K562 (cell line): ENCODE measurements around the gene PGM2L1. TPM values are rescaled to one million over a fixed set of nuclear protein-coding genes. Genes with fewer than 3 reads are reported as not detected.

Experiments used
- ATAC-seq: fragments of 200-7000 bp; cut with Tn5 transposase; 3 replicates; pipeline ENCODE4 v1.9.1; 2020; ENCODE audit warnings: moderate library complexity
- BruUV-seq: library from RNA; stranded (reverse); fragments of 400-500 nt; replicated peaks from 2 replicates; lab custom pipeline; 2021; lab: Mats Ljungman, UMichigan
- CTCF ChIA-PET: fragments of 300-600 bp; formaldehyde crosslinking; extraction: SDS; loops from one replicate; lab custom pipeline; 2021; ENCODE audit warnings: low intra/inter-chr PET ratio; lab: Yijun Ruan, JAX
- POLR2A ChIA-PET: fragments of 300-600, 350-650 bp; sonication (Branson Sonifier 250); formaldehyde crosslinking; extraction: SDS; loops from one replicate; lab custom pipeline; 2021; ENCODE audit warnings: antibody characterized with exemption, inconsistent platforms; lab: Yijun Ruan, JAX
- DNase-seq, 4 experiments: peaks; one replicate each; pipeline versions ENCODE4 v3.0.0 to v3.0.0-alpha.2; 2011 to 2018; ENCODE audit warnings: low spot score in 3 of 4, mixed read lengths in 3 of 4; ENCODE audit errors: extremely low read depth in 1 of 4
- FAIRE-seq: peaks from 2 replicates; lab custom pipeline; 2011; peaks lifted over from hg19 to GRCh38; lab: Jason Lieb, UNC
- H2AFZ ChIP-seq: 2 replicates; pipeline ENCODE4 v1.6.0; 2011; ENCODE audit warnings: low read depth, low read length, control low read depth, inconsistent platforms
- H3K27ac ChIP-seq: fragments of 200-600 bp; 3 replicates; pipeline ENCODE4 v1.8.0; 2011; ENCODE audit warnings: low read depth, mild to moderate bottlenecking, control low read depth, inconsistent platforms, low read length, moderate library complexity, mixed read lengths; ENCODE audit errors: extremely low read depth
- H3K27me3 ChIP-seq, 2 experiments: fragments of 300-600 bp in 1 of 2; 2 replicates in 1 of 2; 3 replicates in 1 of 2; pipeline versions ENCODE4 v1.6.0 to v1.8.0; 2011; ENCODE audit warnings: inconsistent platforms in 2 of 2, low read length in 2 of 2, mild to moderate bottlenecking in 1 of 2, mixed read lengths in 1 of 2, moderate library complexity in 1 of 2; ENCODE audit not compliant: control insufficient read depth in 2 of 2, insufficient read depth in 2 of 2
- H3K36me3 ChIP-seq: fragments of 300-600 bp; 3 replicates; pipeline ENCODE4 v1.8.0; 2011; ENCODE audit warnings: mild to moderate bottlenecking, low read length, inconsistent platforms; ENCODE audit not compliant: control insufficient read depth, insufficient read depth
- H3K4me1 ChIP-seq, 2 experiments: fragments of 200-600 bp in 1 of 2; replicated peaks in 1 of 2; 2 replicates in 1 of 2; 3 replicates in 1 of 2; pipeline versions ENCODE4 v1.5.1 to v1.8.0; 2011; ENCODE audit warnings: inconsistent platforms in 2 of 2, low read length in 2 of 2, mild to moderate bottlenecking in 1 of 2, mixed read lengths in 1 of 2, moderate library complexity in 1 of 2; ENCODE audit not compliant: control insufficient read depth in 2 of 2, insufficient read depth in 2 of 2
- H3K4me2 ChIP-seq: 2 replicates; pipeline ENCODE4 v1.6.1; 2011; ENCODE audit warnings: low read length, control low read depth, inconsistent platforms, mixed read lengths; ENCODE audit not compliant: insufficient read depth
- H3K4me3 ChIP-seq: fragments of 200-600 bp; sonication (generic), shearing (Covaris generic); 2 replicates; pipeline ENCODE4 v1.5.1; 2016; ENCODE audit warnings: control low read depth, inconsistent platforms
- H3K79me2 ChIP-seq: fragments of 200-600 bp; 3 replicates; pipeline ENCODE4 v1.8.0; 2011; ENCODE audit warnings: low read length, inconsistent platforms; ENCODE audit not compliant: control insufficient read depth, insufficient read depth
- H3K9ac ChIP-seq, 2 experiments: 2 replicates each; pipeline versions ENCODE4 v1.6.0 to v1.6.1; 2011; ENCODE audit warnings: low read depth in 2 of 2, low read length in 2 of 2, control low read depth in 1 of 2, inconsistent platforms in 1 of 2, mild to moderate bottlenecking in 1 of 2, mixed read lengths in 1 of 2; ENCODE audit not compliant: insufficient read depth in 1 of 2
- H3K9me1 ChIP-seq: one replicate; pipeline ENCODE4 v1.6.0; 2011; ENCODE audit warnings: inconsistent platforms, mild to moderate bottlenecking, low read length, moderate library complexity; ENCODE audit not compliant: control insufficient read depth, insufficient read depth
- H3K9me3 ChIP-seq: replicated peaks from 2 replicates; pipeline ENCODE4 v1.5.1; 2011; ENCODE audit warnings: low read depth, low read length, inconsistent platforms; ENCODE audit not compliant: control insufficient read depth, insufficient read depth
- H4K20me1 ChIP-seq: replicated peaks from 2 replicates; pipeline ENCODE4 v1.6.1; 2011; ENCODE audit warnings: low read length, inconsistent platforms, mixed read lengths; ENCODE audit not compliant: control insufficient read depth, insufficient read depth
- BRD4 ChIP-seq: fragments of 200-600 bp; sonication (generic); IDR thresholded peaks from 2 replicates; pipeline ENCODE4 v1.6.1; 2017; ENCODE audit warnings: inconsistent platforms
- FOXM1 ChIP-seq, 2 experiments: fragments of 450-650 bp in 1 of 2; sonication (generic) in 1 of 2; formaldehyde crosslinking in 1 of 2; IDR thresholded peaks; 2 replicates each; pipeline versions ENCODE4 v1.6.1 to v1.9.0; 2017 to 2022; ENCODE audit warnings: low read depth in 2 of 2, mild to moderate bottlenecking in 2 of 2, missing genetic modification reagents in 1 of 2, moderate library complexity in 1 of 2
- GATAD2A ChIP-seq: fragments of 450-650 bp; IDR thresholded peaks from 2 replicates; pipeline ENCODE4 v1.6.1; 2017
- MAZ ChIP-seq, 2 experiments: fragments of 450-650 bp in 1 of 2; sonication (generic) in 1 of 2; formaldehyde crosslinking; IDR thresholded peaks in 1 of 2; conservative IDR thresholded peaks in 1 of 2; 2 replicates each; pipeline versions ENCODE4 v1.4.0 to v1.5.0; 2020; ENCODE audit warnings: mild to moderate bottlenecking in 1 of 2, missing genetic modification reagents in 1 of 2
- MEF2D ChIP-seq: conservative IDR thresholded peaks from 2 replicates; pipeline ENCODE4 v1.6.1; 2016; ENCODE audit warnings: low read depth, missing genetic modification characterization, missing compliant biosample characterization
- PHTF2 ChIP-seq: fragments of 250-450 bp; sonication (Bioruptor Pico); IDR thresholded peaks from 2 replicates; pipeline ENCODE4 v1.5.0; 2021; ENCODE audit warnings: mild to moderate bottlenecking
- RAD21 ChIP-seq, 2 experiments: fragments of 250-450 bp in 1 of 2; fragments of 450-650 bp in 1 of 2; sonication (Bioruptor Pico) in 1 of 2; formaldehyde crosslinking in 1 of 2; IDR thresholded peaks in 1 of 2; conservative IDR thresholded peaks in 1 of 2; 2 replicates each; pipeline versions ENCODE4 v1.4.0 to v1.8.0; 2020 to 2022; ENCODE audit warnings: mild to moderate bottlenecking in 2 of 2, moderate library complexity in 1 of 2
- SAFB2 ChIP-seq: fragments of 200-400 bp; formaldehyde crosslinking; IDR thresholded peaks from 2 replicates; pipeline ENCODE4 v1.6.1; 2018; ENCODE audit warnings: borderline replicate concordance, low read length, low read depth, moderate library complexity; ENCODE audit not compliant: severe bottlenecking
- SRSF1 ChIP-seq: fragments of 200-400 bp; formaldehyde crosslinking; IDR thresholded peaks from 2 replicates; pipeline ENCODE4 v1.6.1; 2017; ENCODE audit warnings: mild to moderate bottlenecking, low read depth, low read length, moderate library complexity
- SRSF7 ChIP-seq: fragments of 200-400 bp; formaldehyde crosslinking; optimal IDR thresholded peaks from 2 replicates; pipeline ENCODE3; 2017; ENCODE audit warnings: mild to moderate bottlenecking, low read depth, low read length
- WHSC1 ChIP-seq: IDR thresholded peaks from one replicate; pipeline ENCODE4 v1.6.1; 2012; ENCODE audit warnings: low read length, control low read depth, inconsistent platforms
- ZFPM2 ChIP-seq: fragments of 250-450 bp; sonication (Bioruptor Pico); IDR thresholded peaks from 2 replicates; pipeline ENCODE4 v1.5.1; 2022; ENCODE audit warnings: mild to moderate bottlenecking
- ZNF444 ChIP-seq: fragments of 250-450 bp; sonication (Bioruptor Pico); IDR thresholded peaks from 2 replicates; pipeline ENCODE4 v1.4.0; 2020; ENCODE audit warnings: mild to moderate bottlenecking, moderate library complexity
- ZNF778 ChIP-seq: fragments of 450-650 bp; formaldehyde crosslinking; IDR thresholded peaks from 2 replicates; pipeline ENCODE4 v1.4.0; 2020; ENCODE audit warnings: mild to moderate bottlenecking, moderate library complexity
- WGBS: fragments of 100-300 bp; shearing (Covaris generic); methylation state at CpG from one replicate; pipeline ENCODE4 v1.1.6; 2016; ENCODE audit warnings: low coverage, mixed read lengths; ENCODE audit not compliant: insufficient coverage; ENCODE audit errors: missing lambda C conversion rate; 5-methylcytosine and 5-hydroxymethylcytosine counted together
- in situ Hi-C: fragments of 300-500 bp; cut with MboI; formaldehyde crosslinking; loops from 4 replicates; pipeline ENCODE4 v1.15.0; 2018; ENCODE audit warnings: inconsistent platforms, mixed read lengths
- intact Hi-C: fragments of 100-400 bp; cut with micrococcal nuclease; formaldehyde crosslinking; loops from 2 replicates; pipeline ENCODE4 v1.14.2; 2022
- polyA plus RNA-seq, 8 experiments: library from polyadenylated mRNA; depleted of rRNA in 4 of 8; stranded (reverse) in 5 of 8; unstranded in 3 of 8; fragments of >200 nt; fragmentation: Nextera tagmentation in 2 of 8; fragmentation: Illumina TruSeq in 1 of 8; extraction: Ambion mirVana in 2 of 8; extraction: Trizol in 1 of 8; gene quantifications; 2 replicates each; pipeline versions ENCODE4 v1.2.1 to v1.2.3, GENCODE V29; 2011 to 2014; ENCODE audit warnings: inconsistent platforms in 1 of 8, missing spikeins in 1 of 8
- total RNA-seq, 7 experiments: library from RNA; depleted of rRNA in 6 of 7; stranded (reverse); fragments of >200 nt in 6 of 7; fragmentation: Illumina TruSeq in 2 of 7; extraction: Trizol in 2 of 7; gene quantifications; 2 replicates each; pipeline versions ENCODE4 v1.2.1 to v1.2.3, GENCODE V29; 2011 to 2021; ENCODE audit warnings: low replicate concordance in 1 of 7
- TF ChIP-seq, protein P1 (sequence below), 2 experiments: IDR thresholded peaks; 2 replicates each; pipeline ENCODE4 v1.6.1; 2011; ENCODE audit warnings: borderline replicate concordance in 1 of 2, control low read depth in 1 of 2, low read depth in 1 of 2, low read length in 1 of 2, mild to moderate bottlenecking in 1 of 2, mixed read lengths in 1 of 2, moderate library complexity in 1 of 2; ENCODE audit not compliant: insufficient read depth in 1 of 2, insufficient read length in 1 of 2, poor library complexity in 1 of 2, severe bottlenecking in 1 of 2; ENCODE audit errors: extremely low read depth in 1 of 2
- TF ChIP-seq, protein P2 (sequence below): sonication (generic); formaldehyde crosslinking; IDR thresholded peaks from 2 replicates; pipeline ENCODE4 v1.8.0; 2023; ENCODE audit warnings: mild to moderate bottlenecking, missing genetic modification reagents
- TF ChIP-seq, protein P3 (sequence below): fragments of 450-650 bp; IDR thresholded peaks from 2 replicates; pipeline ENCODE4 v1.7.0; 2016; ENCODE audit warnings: borderline replicate concordance

Gene PGM2L1
- total and polyA plus RNA-seq, 9 of the 15 experiments (the other 6 are each of a cell fraction or from before 2014, with no cell fraction given) = 0.32 to 0.95 (median 0.63) TPM

DNA sequence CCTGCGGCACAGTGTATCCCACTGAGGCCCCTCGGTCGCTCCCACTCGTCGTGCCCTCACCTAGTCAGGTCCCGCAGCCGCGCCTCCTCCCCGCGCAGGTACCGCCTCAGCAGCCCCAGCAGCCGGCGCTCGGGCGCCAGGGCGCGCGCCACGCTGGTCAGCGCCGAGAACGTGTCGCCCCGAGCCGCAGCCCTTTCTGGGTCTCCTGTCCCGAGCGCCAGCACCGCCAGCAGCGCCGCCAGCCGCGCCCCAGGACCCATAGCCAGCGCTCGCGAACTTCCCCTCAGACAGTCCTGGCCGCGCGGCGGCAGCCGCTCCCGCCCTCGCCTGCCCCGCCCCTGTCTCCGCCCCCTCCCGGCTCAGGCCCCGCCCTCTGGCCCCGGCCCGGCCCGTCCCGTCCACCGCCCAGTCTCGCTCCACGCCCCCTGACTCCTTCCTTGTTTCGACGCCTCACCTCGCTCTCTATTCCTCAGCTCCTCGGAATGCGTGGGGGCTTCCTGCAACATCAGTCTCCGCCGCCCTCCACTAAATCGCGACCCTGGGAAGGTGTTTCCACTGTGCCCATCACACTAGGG lies 86.8 kb downstream of the PGM2L1 start, which contains the start of gene P4HA3:
Gene P4HA3, minus strand, starts transcription at position 289 of the 575 bp plus-strand sequence. Its CDS starts 29 bp downstream, at position 260.
- peak; percentile 100 for ATAC-seq
- POLR2A ChIA-PET = interaction anchor here (0.6 kb wide), 1 partner anchor 1103 kb away, joined by 3 read pairs; no protein-coding TSS in a partner anchor
- H4K20me1 ChIP-seq = no peaks in the 10 kb centered on the region
- H3K27me3 ChIP-seq = peaks cover 4 to 7% of the 10 kb centered on the region in 2 experiments; a peak in 4 of 5 replicates
- H3K9me1 ChIP-seq = no peaks in the 10 kb centered on the region
- H3K4me2 ChIP-seq = peak within 1 kb of the TSS; percentile 68
- H3K4me3 ChIP-seq = peak within 1 kb of the TSS; percentile 43
- no peak for FAIRE-seq
- H3K36me3 ChIP-seq = no peaks in the 10 kb centered on the region
- in situ Hi-C loops = no loop called here
- no peak within 1 kb of the TSS for H3K27ac ChIP-seq
- intact Hi-C loops = no loop called here
- no peaks in the 10 kb centered on the region for H3K79me2 ChIP-seq
- H3K4me1 ChIP-seq = peaks cover 0 to 10% of the 10 kb centered on the region in 2 experiments; a peak in 3 of 5 replicates
- peak within 1 kb of the TSS; percentile 78 for H2AFZ ChIP-seq
- peak within 1 kb of the TSS in 1 of 2 experiments; percentile 85; a peak in 2 of 4 replicates for H3K9ac ChIP-seq
- no TSS peak for BruUV-seq
- CTCF ChIA-PET = no interaction called here
- peak; percentile 70 to 93 (median 89) for DNase-seq
- H3K9me3 ChIP-seq = no peaks in the 10 kb centered on the region; the same call in 1 of the 2 replicates
- WGBS = 18% methylated on average over 28 of the region's 62 CpGs
- TF ChIP-seq FOXM1 (IDR thresholded peaks at IDR 0.05; ENCODE audit: low read depth) (no peak), FOXM1 (CRISPR knock-in tag; IDR thresholded peaks at IDR 0.05; ENCODE audit: low read depth) (no peak), RAD21 (CRISPR knock-in tag; conservative IDR thresholded peaks at IDR 0.05 in 1 of 2, IDR thresholded peaks at IDR 0.05 in 1 of 2) (peak in 1 of 2 experiments; percentile 26; a peak in 1 of 4 replicates), SAFB2 (no peak), WHSC1 (no peak), BRD4 (no peak), MEF2D (tag) (no peak), ZFPM2 (CRISPR knock-in tag) (no peak), SRSF7 (no peak), PHTF2 (no peak), ZNF444 (CRISPR knock-in tag) (no peak), MAZ (CRISPR knock-in tag; conservative IDR thresholded peaks at IDR 0.05 in 1 of 2, IDR thresholded peaks at IDR 0.05 in 1 of 2) (peak in 1 of 2 experiments; percentile 33; a peak in 1 of 4 replicates), ZNF778 (CRISPR knock-in tag) (no peak), GATAD2A (no peak), SRSF1 (no peak)
- TF ChIP-seq, protein P1, sequence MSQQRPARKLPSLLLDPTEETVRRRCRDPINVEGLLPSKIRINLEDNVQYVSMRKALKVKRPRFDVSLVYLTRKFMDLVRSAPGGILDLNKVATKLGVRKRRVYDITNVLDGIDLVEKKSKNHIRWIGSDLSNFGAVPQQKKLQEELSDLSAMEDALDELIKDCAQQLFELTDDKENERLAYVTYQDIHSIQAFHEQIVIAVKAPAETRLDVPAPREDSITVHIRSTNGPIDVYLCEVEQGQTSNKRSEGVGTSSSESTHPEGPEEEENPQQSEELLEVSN (IDR thresholded peaks at IDR 0.05; ENCODE audit: borderline replicate concordance in 1 of 2, extremely low read depth in 1 of 2, insufficient read depth in 1 of 2, insufficient read length in 1 of 2, low read depth in 1 of 2, low read length in 1 of 2, poor library complexity in 1 of 2, severe bottlenecking in 1 of 2) = peak; percentile 37 to 83
- TF ChIP-seq, protein P2, sequence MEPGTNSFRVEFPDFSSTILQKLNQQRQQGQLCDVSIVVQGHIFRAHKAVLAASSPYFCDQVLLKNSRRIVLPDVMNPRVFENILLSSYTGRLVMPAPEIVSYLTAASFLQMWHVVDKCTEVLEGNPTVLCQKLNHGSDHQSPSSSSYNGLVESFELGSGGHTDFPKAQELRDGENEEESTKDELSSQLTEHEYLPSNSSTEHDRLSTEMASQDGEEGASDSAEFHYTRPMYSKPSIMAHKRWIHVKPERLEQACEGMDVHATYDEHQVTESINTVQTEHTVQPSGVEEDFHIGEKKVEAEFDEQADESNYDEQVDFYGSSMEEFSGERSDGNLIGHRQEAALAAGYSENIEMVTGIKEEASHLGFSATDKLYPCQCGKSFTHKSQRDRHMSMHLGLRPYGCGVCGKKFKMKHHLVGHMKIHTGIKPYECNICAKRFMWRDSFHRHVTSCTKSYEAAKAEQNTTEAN = no peak
- TF ChIP-seq, protein P3, sequence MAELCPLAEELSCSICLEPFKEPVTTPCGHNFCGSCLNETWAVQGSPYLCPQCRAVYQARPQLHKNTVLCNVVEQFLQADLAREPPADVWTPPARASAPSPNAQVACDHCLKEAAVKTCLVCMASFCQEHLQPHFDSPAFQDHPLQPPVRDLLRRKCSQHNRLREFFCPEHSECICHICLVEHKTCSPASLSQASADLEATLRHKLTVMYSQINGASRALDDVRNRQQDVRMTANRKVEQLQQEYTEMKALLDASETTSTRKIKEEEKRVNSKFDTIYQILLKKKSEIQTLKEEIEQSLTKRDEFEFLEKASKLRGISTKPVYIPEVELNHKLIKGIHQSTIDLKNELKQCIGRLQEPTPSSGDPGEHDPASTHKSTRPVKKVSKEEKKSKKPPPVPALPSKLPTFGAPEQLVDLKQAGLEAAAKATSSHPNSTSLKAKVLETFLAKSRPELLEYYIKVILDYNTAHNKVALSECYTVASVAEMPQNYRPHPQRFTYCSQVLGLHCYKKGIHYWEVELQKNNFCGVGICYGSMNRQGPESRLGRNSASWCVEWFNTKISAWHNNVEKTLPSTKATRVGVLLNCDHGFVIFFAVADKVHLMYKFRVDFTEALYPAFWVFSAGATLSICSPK = no peak
